GM12873 (cell line): ENCODE results near the gene ATG4D.

Experiments
- CTCF ChIP-seq: IDR thresholded peaks from 2 replicates; pipeline ENCODE4 v1.5.1; 2012; ENCODE audit warnings: low read depth, mild to moderate bottlenecking, moderate library complexity, low read length, control low read depth; ENCODE audit not compliant: insufficient read depth; ENCODE audit errors: missing control alignments

The ATG4D gene

GRCh38 chr19:10593148-10593547, 49.4 kb downstream of the ATG4D start:
- TF ChIP-seq CTCF: no peak

GRCh38 chr19:10593820-10594637, 50.3 kb downstream of the ATG4D start:
- TF ChIP-seq CTCF: no peak

- TF ChIP-seq CTCF: no peak
Observed at GRCh38 chr19:10600149-10600548, 56.4 kb downstream of the ATG4D start.

GRCh38 chr19:10601999-10602329, 58.3 kb downstream of the ATG4D start:
- no peak for TF ChIP-seq CTCF

GRCh38 chr19:10602330-10603083, 58.8 kb downstream of the ATG4D start:
- TF ChIP-seq CTCF: no peak
